Aorta (tissue), 5 donors: Measurements from ENCODE around the gene JAKMIP3. TPM values are rescaled to one million over a fixed set of nuclear protein-coding genes. Genes with fewer than 3 reads are reported as not detected.

ENCODE experiments used
- ATAC-seq: fragments of 200-7000 bp; cut with Tn5 transposase; one replicate; pipeline ENCODE4 v1.9.1; 2022; ENCODE audit warnings: moderate library complexity; ENCODE audit not compliant: low FRiP score
- DNase-seq, 2 donors: peaks; one replicate each; pipeline ENCODE4 v3.0.0-alpha.2; 2020
- H3K27ac ChIP-seq, 2 donors: one replicate each; pipeline ENCODE4 v1.5.1; 2013; ENCODE audit warnings: low read length in 2 of 2, mild to moderate bottlenecking in 2 of 2, moderate library complexity in 2 of 2, control low read depth in 1 of 2, inconsistent platforms in 1 of 2, low read depth in 1 of 2
- H3K27me3 ChIP-seq, 2 donors: one replicate each; pipeline ENCODE4 v1.6.1; 2013; ENCODE audit warnings: control low read depth in 1 of 2, low read length in 1 of 2, mild to moderate bottlenecking in 1 of 2, moderate library complexity in 1 of 2; ENCODE audit not compliant: insufficient read depth in 2 of 2, control insufficient read depth in 1 of 2
- H3K36me3 ChIP-seq, 2 donors: one replicate each; pipeline ENCODE4 v1.6.1; 2013; ENCODE audit warnings: control low read depth in 1 of 2, low read length in 1 of 2, mild to moderate bottlenecking in 1 of 2; ENCODE audit not compliant: insufficient read depth in 2 of 2, control insufficient read depth in 1 of 2
- H3K4me1 ChIP-seq, 2 donors: one replicate each; pipeline ENCODE4 v1.6.1; 2013; ENCODE audit warnings: low read length in 2 of 2, control low read depth in 1 of 2, mild to moderate bottlenecking in 1 of 2, moderate library complexity in 1 of 2; ENCODE audit not compliant: insufficient read depth in 2 of 2, control insufficient read depth in 1 of 2
- H3K4me3 ChIP-seq, 2 donors: one replicate each; pipeline ENCODE4 v1.5.1; 2013; ENCODE audit warnings: low read length in 2 of 2, control low read depth in 1 of 2, mild to moderate bottlenecking in 1 of 2
- H3K9me3 ChIP-seq: one replicate; pipeline ENCODE4 v1.6.1; 2013; ENCODE audit warnings: mild to moderate bottlenecking, low read length; ENCODE audit not compliant: control insufficient read depth
- WGBS, 2 donors: extraction: QIAGEN DNeasy Blood & Tissue Kit; methylation state at CpG; one replicate each; pipeline ENCODE4 v1.1.7; 2013; 5-methylcytosine and 5-hydroxymethylcytosine counted together
- intact Hi-C, 2 donors: fragments of 100-400 bp; cut with DNase I; formaldehyde crosslinking; loops; one replicate each; pipeline versions ENCODE4 v1.14.2 to v1.15.0; 2022
- polyA plus RNA-seq, 2 donors: library from polyadenylated mRNA; stranded (reverse); fragments of 200-250 nt; gene quantifications; one replicate each; pipeline ENCODE4 v1.2.3, GENCODE V29; 2013
- total RNA-seq, 2 donors: library from RNA; stranded (reverse); fragmentation: NEBNext Ultra II Directional; extraction: Animal tissue kit (Norgen Biotek cat#: 25700); gene quantifications; one replicate each; pipeline ENCODE4 v1.2.1, GENCODE V29; 2021
- donor health status: healthy with polysubstance abuse.
- donor health status: Bipolar disorder and iron deficiency.
- donor health status: DM: no; HTN: no; CAD: no.
- donor health status: DM: no; HTN: no; CAD: no.
- donor health status: DM: yes; HTN: yes; CAD: no.

The JAKMIP3 gene
- total and polyA plus RNA-seq, 4 donors = 0.23 to 0.99 (median 0.36) TPM; not detected in 1

- Histone ChIP-seq H3K36me3 (no peaks in the 10 kb centered on the region), H3K4me3 (no peak overlapping the region), H3K9me3 (no peaks in the 10 kb centered on the region), H3K27ac (no peak overlapping the region), H3K4me1 (no peaks in the 10 kb centered on the region), H3K27me3 (no peaks in the 10 kb centered on the region)
- intact Hi-C loops = no loop called here
- no peak for ATAC-seq
- 62 to 66% methylated on average over 6 of the region's 6 CpGs for WGBS, 2 donors
- no peak for DNase-seq
These were observed 47.5 kb downstream of the JAKMIP3 start for GRCh38 chr10:132113206-132113605.

- Histone ChIP-seq H3K4me1 (no peaks in the 10 kb centered on the region), H3K4me3 (no peak overlapping the region), H3K27ac (no peak overlapping the region), H3K36me3 (no peaks in the 10 kb centered on the region), H3K9me3 (no peaks in the 10 kb centered on the region), H3K27me3 (no peaks in the 10 kb centered on the region)
- ATAC-seq (no peak), DNase-seq (peak; percentile 21 to 51)
- WGBS, 2 donors = 71 to 83% methylated on average over 14 of the region's 14 CpGs
- intact Hi-C loops = no loop called here
These were observed 48.1 kb downstream of the JAKMIP3 start for GRCh38 chr10:132113766-132114365.

GRCh38 chr10:132114953-132115520 is 49.3 kb downstream of the JAKMIP3 start:
- Histone ChIP-seq H3K27ac (no peak overlapping the region), H3K9me3 (no peaks in the 10 kb centered on the region), H3K4me3 (no peak overlapping the region), H3K27me3 (no peaks in the 10 kb centered on the region), H3K36me3 (no peaks in the 10 kb centered on the region), H3K4me1 (no peaks in the 10 kb centered on the region)
- ATAC-seq (no peak), DNase-seq (peak; percentile 35 to 69)
- 89 to 94% methylated on average over 24 of the region's 24 CpGs for WGBS, 2 donors
- intact Hi-C loops = no loop called here

Other genes with a start within 250 kb of the JAKMIP3 start
- 10 to 100 TPM; 27.0 to 29.4 TPM for gene PPP2R2D, start 164.9 kb upstream of the JAKMIP3 start, total RNA-seq
- 10 to 100 TPM; 14.0 to 25.3 TPM for gene PPP2R2D, start 164.9 kb upstream of the JAKMIP3 start, polyA plus RNA-seq
- 10 to 100 TPM; 29.4 to 32.7 TPM for gene BNIP3, start 84.0 kb upstream of the JAKMIP3 start, total RNA-seq
- 10 to 100 TPM; 17.3 to 20.4 TPM for gene BNIP3, start 84.0 kb upstream of the JAKMIP3 start, polyA plus RNA-seq
- 1 to 10 TPM in 1 of 2 donors, under 1 TPM in 1; 0.84 to 1.4 TPM for gene DPYSL4, start 121.0 kb downstream of the JAKMIP3 start, total RNA-seq
- under 1 TPM in 1 of 2 donors, not detected in 1; 0.95 TPM for gene DPYSL4, start 121.0 kb downstream of the JAKMIP3 start, polyA plus RNA-seq
- 10 to 100 TPM in 1 of 2 donors, 1 to 10 TPM in 1; 7.1 to 12.2 TPM for gene STK32C, start 242.0 kb downstream of the JAKMIP3 start, total RNA-seq
- gene STK32C, start 242.0 kb downstream of the JAKMIP3 start, polyA plus RNA-seq = 10 to 100 TPM in 1 of 2 donors, 1 to 10 TPM in 1; 4.9 to 12.4 TPM